Endothelial cell of hepatic sinusoid (primary cell): ENCODE results near the gene SPAG4.

ENCODE experiments used
- in situ Hi-C: cut with HindIII; loops from 2 replicates; pipeline ENCODE4 v1.10.0; 2017; ENCODE audit warnings: low sequenced_read_pairs

Gene SPAG4

DNA sequence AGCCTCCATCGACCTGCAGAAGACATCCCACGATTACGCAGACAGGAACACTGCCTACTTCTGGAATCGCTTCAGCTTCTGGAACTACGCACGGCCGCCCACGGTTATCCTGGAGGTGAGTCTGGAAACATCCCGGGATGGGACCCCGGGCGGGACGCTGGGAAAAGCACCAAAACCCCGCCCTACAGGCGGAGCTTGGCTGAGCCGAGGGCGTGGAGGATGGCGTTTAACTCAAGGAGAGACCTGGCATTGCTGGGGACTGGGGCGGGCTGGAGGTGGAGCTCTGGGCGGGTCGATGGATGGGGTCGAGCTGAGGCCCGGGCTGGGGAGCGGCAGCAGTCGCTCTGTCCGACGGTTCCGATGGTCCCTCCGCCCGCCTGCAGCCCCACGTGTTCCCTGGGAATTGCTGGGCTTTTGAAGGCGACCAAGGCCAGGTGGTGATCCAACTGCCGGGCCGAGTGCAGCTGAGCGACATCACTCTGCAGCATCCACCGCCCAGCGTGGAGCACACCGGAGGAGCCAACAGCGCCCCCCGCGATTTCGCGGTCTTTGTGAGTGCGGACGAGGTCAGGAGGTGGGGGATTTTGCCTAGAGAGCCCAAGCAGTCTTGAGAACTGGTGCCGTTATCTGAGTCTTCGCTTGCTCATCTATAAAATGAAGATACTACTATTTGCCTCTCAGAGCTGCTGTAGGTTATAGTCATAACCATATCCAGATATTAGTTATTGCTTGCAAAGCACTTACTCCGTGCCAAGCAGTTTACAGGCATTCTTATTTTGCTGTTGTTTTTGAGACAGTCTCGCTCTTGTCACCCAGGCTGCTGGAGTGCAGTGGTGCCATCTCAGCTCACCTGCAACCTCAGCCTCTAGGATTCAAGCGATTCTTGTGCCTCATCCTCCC, 3.8 kb downstream of the SPAG4 start:
- in situ Hi-C loops, result no loop called here

DNA sequence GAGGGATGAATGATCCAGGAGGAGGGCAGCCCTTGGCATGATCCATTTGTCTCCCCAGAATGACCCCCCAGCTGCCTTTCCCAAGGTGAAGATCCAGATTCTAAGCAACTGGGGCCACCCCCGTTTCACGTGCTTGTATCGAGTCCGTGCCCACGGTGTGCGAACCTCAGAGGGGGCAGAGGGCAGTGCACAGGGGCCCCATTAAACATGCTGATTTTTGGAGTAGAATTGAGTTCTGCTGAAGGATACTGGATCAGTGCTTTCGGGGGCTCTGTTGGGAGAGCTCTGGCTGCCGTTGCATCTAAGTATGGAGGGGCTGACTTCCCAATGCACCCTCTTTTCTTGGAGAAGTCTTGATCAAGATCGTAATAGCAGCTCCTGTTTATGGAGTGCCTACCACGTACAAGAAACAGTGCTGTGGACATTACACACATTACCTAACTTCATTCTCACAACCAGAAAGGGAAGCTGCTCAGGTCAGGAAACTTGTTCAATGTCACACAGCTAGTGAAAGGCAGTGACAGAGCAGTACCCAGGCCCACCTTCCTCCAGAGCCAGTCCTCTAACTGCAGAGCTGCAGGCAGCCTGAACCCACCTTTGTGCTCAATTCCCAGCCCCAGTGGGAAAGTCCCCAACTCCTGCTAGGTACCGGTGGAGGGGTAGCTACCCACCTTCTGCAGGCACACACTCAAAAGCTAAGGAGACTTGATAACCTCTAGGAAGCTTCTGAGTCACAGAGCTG, 5.4 kb downstream of the SPAG4 start:
- in situ Hi-C loops, result no loop called here

DNA sequence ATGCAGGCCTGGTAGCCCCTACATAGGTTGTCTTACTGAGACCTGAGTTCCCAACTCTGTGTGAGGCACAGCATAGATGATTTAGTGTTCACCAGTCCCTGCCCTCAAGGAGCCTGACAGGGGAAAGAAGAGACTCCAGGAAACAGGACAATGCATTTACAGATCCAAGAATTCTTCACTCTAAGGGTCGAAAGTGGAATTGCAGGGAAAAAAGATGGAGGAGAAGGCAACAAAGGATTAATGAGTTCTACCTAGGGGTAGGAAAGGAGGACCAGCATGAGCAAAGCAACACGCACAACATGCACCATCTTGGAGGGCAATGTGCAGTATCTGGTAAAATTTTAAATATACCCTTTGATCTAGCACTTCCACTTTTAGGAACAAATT, 5.9 kb downstream of the SPAG4 start:
- in situ Hi-C loops, result no loop called here

DNA sequence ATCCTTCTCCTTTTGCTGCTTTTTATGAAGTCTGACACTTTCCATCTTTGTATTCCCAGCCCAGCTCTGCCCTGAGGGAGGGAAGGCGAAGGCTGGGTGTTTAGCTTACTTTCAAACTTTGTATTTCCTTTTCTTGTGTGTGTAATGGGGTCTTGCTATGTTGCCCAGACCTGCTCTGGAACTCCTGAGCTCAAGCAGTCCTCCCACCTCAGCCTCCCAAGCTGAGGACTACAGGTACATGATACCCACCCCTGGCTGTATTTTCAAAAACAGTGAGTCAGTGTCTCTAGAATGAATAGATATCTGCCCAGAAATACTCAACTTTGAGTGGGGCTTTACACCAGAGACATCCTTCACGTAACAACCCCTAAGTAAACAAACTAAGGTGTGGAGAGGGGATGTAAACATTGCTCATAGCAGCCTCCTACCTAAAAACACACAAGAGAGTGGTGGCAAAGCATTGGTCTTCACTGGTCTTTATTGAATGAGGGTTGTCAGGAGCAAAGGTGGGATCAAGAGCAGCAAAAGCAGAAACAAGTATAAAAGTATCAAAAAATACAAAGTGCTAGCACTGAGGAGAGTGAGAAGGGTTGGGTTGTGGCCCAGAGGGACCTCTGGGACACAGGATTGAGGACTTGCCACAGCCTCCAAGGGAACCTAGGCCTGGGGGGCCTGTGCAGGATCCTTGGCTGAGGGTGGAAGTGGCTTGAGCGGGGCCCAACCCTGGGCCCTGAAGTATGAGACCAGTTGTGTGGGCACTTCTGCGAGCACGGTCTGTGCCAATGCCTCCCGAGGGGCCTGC, 10.2 kb downstream of the SPAG4 start:
- in situ Hi-C loops, result no loop called here

DNA sequence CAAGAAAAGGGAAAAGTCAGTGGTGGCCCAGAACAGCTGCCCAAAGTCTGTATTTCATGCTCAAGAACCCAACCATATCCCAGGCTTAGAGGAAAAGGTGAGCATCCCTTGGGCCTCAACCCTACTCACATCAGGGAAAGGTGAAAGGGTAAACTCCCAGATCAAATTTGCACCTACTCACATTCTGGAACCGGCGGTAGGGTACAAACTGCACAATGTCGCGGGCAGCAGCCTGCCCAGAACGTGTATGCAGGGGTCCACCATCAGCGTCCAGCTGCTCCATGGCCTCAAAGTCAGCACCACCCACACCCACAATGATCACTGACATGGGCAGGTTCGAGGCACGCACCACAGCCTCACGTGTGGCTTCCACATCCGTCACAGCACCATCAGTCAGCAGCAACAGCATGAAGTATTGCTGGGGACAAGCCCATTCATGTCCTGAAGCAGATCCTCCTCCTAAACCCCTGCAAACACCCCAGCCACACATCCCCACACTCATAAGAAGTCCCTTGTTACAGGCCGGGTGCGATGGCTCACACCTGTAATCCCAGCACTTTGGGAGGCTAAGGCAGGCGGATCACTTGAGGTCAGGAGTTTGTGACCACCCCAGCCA, 10.9 kb downstream of the SPAG4 start:
- in situ Hi-C loops, result no loop called here

DNA sequence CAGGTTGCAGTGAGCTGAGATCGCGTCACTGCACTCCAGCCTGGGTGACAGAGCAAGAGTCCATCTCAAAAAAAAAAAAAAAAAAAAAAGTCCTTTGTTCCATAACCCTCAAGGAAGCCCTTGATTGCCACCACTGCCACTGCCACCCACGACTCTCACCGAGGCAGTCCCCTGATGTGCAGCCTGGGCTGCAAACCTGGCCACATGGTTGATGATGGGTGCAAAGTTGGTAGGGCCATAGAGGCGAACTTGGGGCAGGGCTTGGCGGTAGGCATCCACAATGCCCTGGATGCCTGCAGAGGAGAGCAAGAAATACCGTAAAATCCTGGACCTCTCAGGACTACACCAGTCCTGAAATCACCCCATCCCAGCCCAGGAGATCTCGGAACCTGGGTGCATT, 11.5 kb downstream of the SPAG4 start:
- in situ Hi-C loops, result no loop called here

DNA sequence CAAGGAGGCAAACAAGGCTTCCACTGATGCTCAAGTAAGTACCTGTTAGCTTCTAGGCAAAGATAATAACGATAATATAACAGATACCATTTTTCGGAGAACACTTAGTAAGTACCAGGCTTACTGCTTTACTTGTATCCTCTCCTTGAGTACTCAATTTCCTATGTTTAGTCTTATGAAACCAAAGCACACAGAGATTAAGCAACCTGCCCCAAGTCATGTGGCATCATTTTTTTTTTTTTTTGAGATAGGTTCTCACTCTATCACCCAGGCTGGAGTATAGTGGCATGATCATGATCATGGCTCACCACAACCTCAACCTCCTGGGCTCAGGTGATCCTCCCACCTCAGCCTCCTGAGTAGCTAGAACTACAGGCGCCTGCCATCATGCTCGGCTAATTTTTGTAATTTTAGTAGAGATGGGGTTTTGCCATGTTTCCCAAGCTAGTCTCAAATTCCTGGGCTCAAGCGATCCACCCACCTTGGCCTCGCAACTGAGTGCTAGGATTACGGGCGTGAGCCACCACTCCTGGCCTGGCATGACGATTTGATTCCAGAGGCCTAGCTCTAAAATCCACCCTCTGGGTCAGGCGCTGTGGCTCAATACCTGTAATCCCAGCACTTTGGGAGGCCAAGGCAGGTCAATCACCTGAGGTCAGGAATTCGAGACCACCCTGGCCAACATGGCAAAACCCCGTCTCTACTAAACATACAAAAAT, 14.0 kb downstream of the SPAG4 start:
- in situ Hi-C loops, result no loop called here

DNA sequence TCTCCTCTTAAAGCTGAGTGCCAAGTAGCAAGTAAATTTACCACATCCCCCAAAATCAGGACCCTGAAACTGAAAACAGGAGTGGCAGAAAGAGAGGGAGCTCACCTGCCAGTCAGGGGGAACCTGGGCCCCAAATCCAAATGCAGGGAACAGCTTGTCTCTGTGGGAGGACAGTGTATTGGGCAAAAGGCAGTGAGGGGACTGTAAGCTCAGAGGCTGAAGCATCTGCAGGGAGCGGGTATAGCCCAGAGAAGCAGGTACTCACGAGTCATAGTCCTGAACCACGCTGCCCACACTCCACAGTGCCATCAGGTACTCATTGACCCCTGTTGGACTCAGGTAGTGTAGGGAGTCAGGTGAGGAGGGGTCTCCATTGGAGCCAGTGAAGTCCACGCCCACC, 15.0 kb downstream of the SPAG4 start:
- in situ Hi-C loops, result no loop called here

DNA sequence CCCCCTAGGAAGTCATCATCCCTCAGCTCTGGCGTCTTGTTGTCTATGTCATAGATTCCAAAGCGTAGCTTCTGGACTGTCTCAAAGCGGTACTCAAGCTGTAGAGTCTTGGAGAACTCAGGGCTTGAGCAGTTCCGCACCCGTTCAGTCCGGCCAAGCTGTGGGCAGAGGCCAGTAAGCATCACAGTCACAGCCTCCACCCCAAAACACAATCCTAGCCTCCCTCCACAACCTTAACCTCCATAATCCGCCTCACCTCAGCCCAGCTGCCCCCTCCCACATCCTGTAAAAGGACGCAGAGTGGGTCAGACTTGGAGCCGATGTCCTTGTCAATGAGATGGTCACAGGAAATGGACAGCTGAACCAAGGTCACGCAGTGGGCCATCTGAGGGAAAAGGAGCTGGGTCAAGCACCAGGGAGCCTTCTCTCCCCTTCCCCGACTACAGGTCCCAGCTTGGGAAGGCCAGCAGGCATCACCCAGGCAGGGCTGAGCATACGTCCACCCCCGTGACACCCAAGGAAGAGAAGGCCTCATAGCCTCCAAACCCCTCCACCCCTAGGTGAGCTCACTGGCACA, 17.0 kb downstream of the SPAG4 start:
- in situ Hi-C loops, result no loop called here

DNA sequence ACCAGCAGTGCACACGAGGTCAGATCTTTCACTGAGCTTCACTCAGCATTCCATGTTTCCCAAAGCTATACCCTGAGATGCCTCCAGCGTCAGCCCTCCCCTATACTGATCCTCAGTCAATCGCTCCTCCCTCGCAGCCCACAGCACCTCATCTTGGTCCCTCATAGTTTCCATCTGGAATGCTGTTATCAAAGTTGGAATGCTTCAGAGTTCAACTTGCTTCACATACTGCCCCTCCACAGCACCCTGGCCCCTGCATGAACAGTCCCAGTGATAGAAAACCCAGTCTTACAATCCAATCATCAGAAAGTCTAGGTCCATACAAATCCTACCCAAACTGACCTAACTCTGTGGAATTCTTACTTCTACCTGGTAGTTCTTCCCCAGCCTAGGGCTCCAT, 20.0 kb downstream of the SPAG4 start:
- in situ Hi-C loops, result no loop called here

DNA sequence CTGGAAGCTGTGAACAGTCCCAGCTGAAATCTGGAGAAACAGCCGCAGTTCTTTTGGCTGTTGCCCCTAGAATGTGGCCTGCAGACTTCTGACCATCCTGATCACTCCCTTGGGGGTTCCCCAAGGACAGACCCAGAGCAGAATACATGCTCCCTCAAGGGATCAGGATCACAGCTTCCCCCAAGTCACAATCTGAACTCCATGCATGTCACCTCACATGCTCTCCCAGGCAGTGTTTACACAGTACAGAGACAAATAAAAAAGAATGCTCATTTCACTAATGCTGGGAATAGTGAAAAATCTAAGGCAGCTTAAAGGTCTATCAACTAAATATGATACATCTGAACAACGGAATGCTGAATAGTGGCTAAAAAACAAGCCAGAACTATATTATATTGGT, 20.5 kb downstream of the SPAG4 start:
- in situ Hi-C loops, result no loop called here

DNA sequence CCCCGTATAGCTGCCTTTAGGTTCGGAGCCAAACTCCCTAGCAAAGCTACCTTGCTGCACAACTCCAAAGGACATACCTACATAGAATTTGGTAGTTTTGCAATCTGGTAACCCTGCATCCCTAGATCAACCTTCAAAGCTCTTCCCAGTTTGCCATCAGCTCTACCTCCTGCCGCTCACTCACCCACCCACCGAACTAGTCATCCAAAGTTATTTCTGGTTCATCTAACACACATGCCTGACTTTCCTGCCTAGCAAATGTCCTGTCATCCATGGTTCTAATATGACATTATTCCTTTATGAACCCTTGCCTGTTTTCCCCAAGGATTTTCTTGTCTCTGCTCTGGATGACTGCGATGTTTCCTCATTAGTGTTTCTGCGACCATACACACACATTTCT, 21.6 kb downstream of the SPAG4 start:
- in situ Hi-C loops, result no loop called here

DNA sequence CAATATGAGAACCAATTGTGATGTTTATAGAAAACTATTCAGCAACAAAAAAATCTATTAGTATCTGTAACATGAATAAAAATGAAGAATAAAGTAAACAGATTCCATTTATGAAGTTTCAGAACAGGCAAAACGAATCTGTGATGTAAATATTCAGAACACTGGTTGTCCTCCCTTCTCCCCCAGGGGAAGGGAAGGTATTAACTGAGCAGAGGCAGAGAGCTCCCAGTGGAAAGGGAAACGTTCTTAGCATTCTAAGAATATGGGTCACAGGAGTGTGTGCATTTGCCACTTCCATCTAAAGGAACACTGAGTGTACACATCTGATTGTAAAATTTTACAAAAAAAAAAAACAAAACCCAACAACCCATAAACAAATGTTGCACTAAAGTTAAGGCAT, 23.1 kb downstream of the SPAG4 start:
- in situ Hi-C loops, result no loop called here

DNA sequence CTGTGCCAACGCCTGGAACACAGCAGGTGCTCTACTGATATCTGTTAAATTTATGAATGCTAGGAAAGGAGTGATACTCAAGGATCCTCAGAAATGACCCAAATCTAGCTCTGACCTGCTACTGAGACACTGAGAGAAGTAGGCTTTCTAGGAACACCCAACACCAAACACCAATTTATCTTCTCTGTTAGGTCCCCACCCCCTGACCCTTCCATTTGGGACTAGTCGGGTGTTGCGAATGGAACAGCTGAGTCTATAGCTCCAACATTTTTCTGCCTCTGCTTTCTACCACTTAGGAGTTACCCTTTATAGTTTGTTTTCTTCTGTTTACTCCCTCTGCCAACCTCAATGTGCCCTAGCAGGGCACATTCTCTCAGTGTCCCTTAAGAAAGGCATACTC, 25.1 kb downstream of the SPAG4 start:
- in situ Hi-C loops, result no loop called here

DNA sequence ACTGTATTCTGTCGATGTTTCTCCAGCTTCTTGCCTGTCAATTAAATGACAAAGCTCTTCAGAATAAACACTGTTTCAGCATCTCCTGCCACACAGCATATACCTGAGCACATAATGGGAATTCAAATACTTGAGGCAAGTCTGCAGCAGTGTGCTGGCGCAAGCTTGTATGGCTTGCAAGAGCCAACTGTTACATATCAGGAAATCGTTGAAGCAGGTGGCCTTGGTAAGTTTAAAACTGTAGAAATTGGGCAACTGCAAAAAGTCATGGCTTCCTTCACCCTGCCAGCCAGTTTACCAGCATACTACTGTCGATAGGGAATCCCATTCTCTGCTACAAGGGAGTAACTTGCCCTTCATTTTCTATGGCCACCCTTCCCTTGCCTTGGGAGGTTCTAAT, 26.1 kb downstream of the SPAG4 start:
- in situ Hi-C loops, result no loop called here

DNA sequence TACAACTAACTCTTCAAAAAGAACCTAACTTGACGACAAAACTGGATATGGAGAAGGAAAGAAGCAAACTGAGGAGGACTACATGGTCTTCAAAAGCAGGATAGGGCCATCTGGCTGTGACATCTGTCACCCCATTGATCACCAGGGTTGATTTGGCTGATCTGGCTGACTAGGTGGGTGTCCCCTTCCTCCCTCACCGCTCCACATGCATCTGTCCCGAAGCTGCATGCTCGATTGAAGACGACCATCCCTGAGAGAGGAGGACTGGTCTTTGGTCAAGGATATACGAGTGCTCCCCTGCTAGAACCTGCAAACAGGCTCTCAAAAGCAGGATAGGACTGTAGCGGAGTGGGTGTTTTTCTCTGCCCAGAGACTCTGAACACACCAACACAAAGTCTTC, 27.4 kb downstream of the SPAG4 start:
- in situ Hi-C loops, result no loop called here

DNA sequence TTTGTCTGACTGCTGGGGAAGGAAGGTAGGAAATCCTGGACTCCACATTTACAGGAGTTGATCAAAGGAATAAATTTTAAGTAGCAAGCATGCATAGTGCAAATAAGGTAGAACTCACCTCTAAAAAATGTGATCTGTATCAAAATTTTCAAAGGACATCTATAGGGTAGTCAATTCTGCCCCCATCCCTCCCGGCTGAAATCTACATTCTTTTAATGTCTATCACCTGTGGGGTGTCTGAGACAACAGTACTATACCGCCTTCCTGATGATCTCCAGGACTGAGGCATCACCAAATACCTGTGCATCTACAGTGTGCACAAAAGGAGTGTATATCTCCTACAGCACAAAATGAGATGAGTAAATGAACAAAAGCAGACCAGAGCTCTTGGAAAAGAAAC, 29.2 kb downstream of the SPAG4 start:
- in situ Hi-C loops, result no loop called here

DNA sequence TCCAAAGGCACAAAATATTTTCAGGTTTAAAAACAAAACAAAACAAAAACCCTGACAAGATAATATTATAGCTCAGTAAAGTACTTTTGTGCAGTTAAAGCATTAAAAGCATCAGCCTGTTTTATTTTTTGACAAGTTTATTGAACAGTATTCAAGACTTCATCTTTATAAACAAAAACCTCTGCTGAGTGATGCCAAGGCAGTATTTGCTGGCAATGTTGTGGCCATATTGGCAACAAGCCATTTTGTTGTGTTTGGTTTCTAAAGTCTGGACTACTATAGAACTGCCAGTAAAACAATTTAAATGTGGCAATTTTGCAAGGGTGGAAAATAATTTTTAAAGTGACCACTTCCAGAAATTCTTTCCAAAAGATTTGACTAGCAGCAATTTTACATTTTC, 33.2 kb downstream of the SPAG4 start:
- in situ Hi-C loops, result no loop called here

DNA sequence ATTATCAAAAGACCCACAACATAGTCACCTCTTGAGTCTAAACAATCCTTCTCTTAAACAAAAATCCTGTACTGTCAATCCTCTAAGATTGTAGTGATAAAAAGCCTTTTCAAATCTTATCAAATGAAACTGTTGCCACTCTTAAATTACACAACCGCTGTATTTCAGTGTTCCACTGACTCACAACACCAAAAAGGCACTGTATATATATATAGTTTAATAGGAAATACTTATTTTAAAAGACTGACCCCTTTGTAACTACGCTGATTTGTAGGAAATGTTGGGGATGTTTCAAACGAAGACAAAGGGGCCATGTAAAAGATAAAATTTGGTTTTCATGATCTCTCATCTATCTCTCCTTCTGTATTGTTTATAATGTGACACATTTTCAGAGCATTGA, 35.0 kb downstream of the SPAG4 start:
- in situ Hi-C loops, result no loop called here

DNA sequence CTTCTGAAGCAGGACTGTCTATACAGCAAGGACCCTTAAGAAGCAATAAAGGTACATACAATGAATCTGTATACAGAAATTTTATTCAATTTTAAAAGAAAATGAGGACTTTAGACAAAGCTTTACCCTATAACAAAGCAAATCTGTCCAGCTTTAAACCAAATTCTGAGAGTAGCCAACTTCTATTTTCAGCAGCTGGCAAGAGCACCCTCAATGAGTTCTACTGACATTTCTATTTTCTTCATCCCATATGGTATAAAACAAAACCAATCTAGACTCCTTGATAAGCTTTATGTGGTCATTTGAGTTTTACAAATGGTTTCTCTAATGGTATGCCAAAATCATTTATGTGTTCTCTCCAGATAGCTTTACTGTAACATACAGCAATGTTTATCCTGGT, 36.3 kb downstream of the SPAG4 start:
- in situ Hi-C loops, result no loop called here
